K562 (cell line): Measurements from ENCODE around the gene PGAP3. TPM values are rescaled to one million over a fixed set of nuclear protein-coding genes. Genes with fewer than 3 reads are reported as not detected.

Experiments used
- ATF1 ChIP-seq, 2 experiments: fragments of 450-650 bp in 1 of 2; IDR thresholded peaks; 2 replicates each; pipeline ENCODE4 v1.6.1; 2016; ENCODE audit warnings: missing compliant biosample characterization in 1 of 2, missing genetic modification characterization in 1 of 2
- ATF4 ChIP-seq: fragments of 450-650 bp; formaldehyde crosslinking; IDR thresholded peaks from 2 replicates; pipeline ENCODE4 v1.4.0; 2022; ENCODE audit warnings: mild to moderate bottlenecking, moderate library complexity
- C11orf30 ChIP-seq: fragments of 450-650 bp; IDR thresholded peaks from 2 replicates; pipeline ENCODE4 v1.6.1; 2016; ENCODE audit warnings: low read depth, mild to moderate bottlenecking
- CBX5 ChIP-seq: IDR thresholded peaks from 2 replicates; pipeline ENCODE4 v1.6.1; 2014; ENCODE audit warnings: low read depth, borderline replicate concordance
- E2F6 ChIP-seq, 2 experiments: IDR thresholded peaks; 2 replicates each; pipeline ENCODE4 v1.6.1; 2011; ENCODE audit warnings: borderline replicate concordance in 1 of 2, control low read depth in 1 of 2, low read depth in 1 of 2, low read length in 1 of 2, mild to moderate bottlenecking in 1 of 2, mixed read lengths in 1 of 2, moderate library complexity in 1 of 2; ENCODE audit not compliant: insufficient read depth in 1 of 2, insufficient read length in 1 of 2, poor library complexity in 1 of 2, severe bottlenecking in 1 of 2; ENCODE audit errors: extremely low read depth in 1 of 2
- JUND ChIP-seq, 2 experiments: IDR thresholded peaks; 2 replicates in 1 of 2; 3 replicates in 1 of 2; pipeline ENCODE4 v1.6.1; 2011; ENCODE audit warnings: borderline replicate concordance in 2 of 2, low read depth in 2 of 2, low read length in 2 of 2, improper control_type of control experiment in 1 of 2, missing biosample characterization in 1 of 2, missing genetic modification characterization in 1 of 2, missing genetic modification reagents in 1 of 2
- MAX ChIP-seq: sonication (generic); formaldehyde crosslinking; IDR thresholded peaks from 2 replicates; pipeline ENCODE4 v1.9.0; 2022; ENCODE audit warnings: mild to moderate bottlenecking, missing genetic modification reagents
- MEF2A ChIP-seq: IDR thresholded peaks from 2 replicates; pipeline ENCODE4 v1.6.1; 2011; ENCODE audit warnings: low read depth, mild to moderate bottlenecking, low read length, moderate library complexity; ENCODE audit not compliant: control insufficient read depth
- MYNN ChIP-seq, 2 experiments: sonication (generic); formaldehyde crosslinking in 1 of 2; IDR thresholded peaks; 2 replicates each; pipeline versions ENCODE4 v1.5.0 to v1.6.1; 2016 to 2020; ENCODE audit warnings: antibody characterized with exemption in 1 of 2, missing genetic modification reagents in 1 of 2
- NFIC ChIP-seq: fragments of 450-650 bp; IDR thresholded peaks from 2 replicates; pipeline ENCODE4 v1.6.1; 2017; ENCODE audit warnings: mild to moderate bottlenecking, inconsistent platforms
- SOX6 ChIP-seq: fragments of 450-650 bp; IDR thresholded peaks from 2 replicates; pipeline ENCODE4 v1.6.1; 2014; ENCODE audit warnings: mild to moderate bottlenecking
- YBX1 ChIP-seq: fragments of 450-650 bp; IDR thresholded peaks from 2 replicates; pipeline ENCODE4 v1.7.1; 2016; ENCODE audit warnings: mild to moderate bottlenecking
- ZBTB7A ChIP-seq: IDR thresholded peaks from 2 replicates; pipeline ENCODE4 v1.6.1; 2011; ENCODE audit warnings: low read depth, mild to moderate bottlenecking, low read length, moderate library complexity, borderline replicate concordance; ENCODE audit not compliant: control insufficient read depth
- ZNF282 ChIP-seq: sonication (generic); formaldehyde crosslinking; IDR thresholded peaks from 2 replicates; pipeline ENCODE4 v1.8.1; 2023; ENCODE audit warnings: missing genetic modification reagents
- ZNF512 ChIP-seq: IDR thresholded peaks from 2 replicates; pipeline ENCODE4 v1.6.1; 2016; ENCODE audit warnings: missing genetic modification characterization, missing compliant biosample characterization
- ZNF717 ChIP-seq: fragments of 250-450 bp; sonication (Bioruptor Pico); IDR thresholded peaks from 2 replicates; pipeline ENCODE4 v1.5.0; 2021
- polyA plus RNA-seq, 8 experiments: library from polyadenylated mRNA; depleted of rRNA in 4 of 8; stranded (reverse) in 5 of 8; unstranded in 3 of 8; fragments of >200 nt; fragmentation: Nextera tagmentation in 2 of 8; fragmentation: Illumina TruSeq in 1 of 8; extraction: Ambion mirVana in 2 of 8; extraction: Trizol in 1 of 8; gene quantifications; 2 replicates each; pipeline versions ENCODE4 v1.2.1 to v1.2.3, GENCODE V29; 2011 to 2014; ENCODE audit warnings: inconsistent platforms in 1 of 8, missing spikeins in 1 of 8
- total RNA-seq, 7 experiments: library from RNA; depleted of rRNA in 6 of 7; stranded (reverse); fragments of >200 nt in 6 of 7; fragmentation: Illumina TruSeq in 2 of 7; extraction: Trizol in 2 of 7; gene quantifications; 2 replicates each; pipeline versions ENCODE4 v1.2.1 to v1.2.3, GENCODE V29; 2011 to 2021; ENCODE audit warnings: low replicate concordance in 1 of 7
- TF ChIP-seq, protein P1 (sequence below): fragments of 250-450 bp; sonication (Bioruptor Pico); IDR thresholded peaks from 2 replicates; pipeline ENCODE4 v1.5.0; 2020; ENCODE audit warnings: mild to moderate bottlenecking, borderline replicate concordance
- TF ChIP-seq, protein P2 (sequence below): fragments of 450-650 bp; IDR thresholded peaks from 2 replicates; pipeline ENCODE4 v1.6.1; 2016; ENCODE audit warnings: missing biosample characterization, missing genetic modification characterization

Gene PGAP3
- total and polyA plus RNA-seq, 9 of the 15 experiments (the other 6 are each of a cell fraction or from before 2014, with no cell fraction given) = 0.38 to 9.4 (median 4.5) TPM

DNA sequence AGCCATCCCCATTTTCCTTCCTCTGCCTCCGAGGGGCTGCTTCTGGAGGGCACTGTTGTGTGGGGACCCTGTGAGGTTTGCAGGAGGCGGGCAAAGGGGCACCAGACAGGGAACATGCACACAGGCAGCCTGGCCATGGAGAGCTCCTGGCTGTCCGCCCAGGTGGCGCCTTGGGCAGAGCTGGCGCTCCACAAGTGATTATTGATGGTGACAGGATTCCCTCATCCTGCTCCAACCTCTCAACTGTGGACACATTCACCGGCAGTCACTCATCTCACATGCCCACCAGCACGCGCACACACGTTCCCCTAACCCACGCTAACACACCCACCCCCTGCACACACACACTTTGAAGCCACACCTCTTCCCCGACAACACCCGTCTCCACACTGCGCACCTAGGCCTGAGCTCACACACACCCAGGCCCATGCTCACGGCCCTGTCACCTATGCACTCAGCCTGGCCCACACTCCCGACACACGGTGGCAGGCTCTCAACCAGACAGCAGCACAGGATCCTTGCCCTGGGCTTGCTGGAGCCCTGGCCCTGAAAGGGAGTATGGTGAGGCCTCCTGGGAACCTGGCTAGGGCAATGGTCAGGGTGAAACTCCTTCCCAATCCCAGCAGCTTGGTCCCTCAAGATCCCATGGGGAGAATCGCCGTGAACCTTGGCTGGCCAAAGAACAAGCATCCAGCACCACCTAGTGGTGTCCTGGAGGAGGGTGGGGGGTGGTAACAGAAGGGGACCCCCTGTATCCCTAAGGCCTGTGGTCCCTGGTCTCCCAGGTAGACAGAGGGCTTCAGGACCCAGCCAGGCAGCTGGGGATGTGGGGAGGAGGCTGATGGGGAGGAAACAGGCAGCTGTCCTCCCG lies 16.0 kb downstream of the PGAP3 start (continued):
- no peak for TF ChIP-seq ZNF717 (CRISPR knock-in tag)
- TF ChIP-seq JUND (IDR thresholded peaks at IDR 0.05; ENCODE audit: borderline replicate concordance, low read depth, low read length) = no peak
- no peak for TF ChIP-seq JUND (tag; IDR thresholded peaks at IDR 0.05; ENCODE audit: borderline replicate concordance, low read depth, low read length)
- no peak for TF ChIP-seq CBX5
- no peak for TF ChIP-seq SOX6
- TF ChIP-seq ATF1 (CRISPR knock-in tag; IDR thresholded peaks at IDR 0.05) = no peak
- no peak for TF ChIP-seq ATF1 (tag; IDR thresholded peaks at IDR 0.05)
- TF ChIP-seq ZNF512 (tag) = no peak
- no peak for TF ChIP-seq ATF4
- TF ChIP-seq, protein P1, sequence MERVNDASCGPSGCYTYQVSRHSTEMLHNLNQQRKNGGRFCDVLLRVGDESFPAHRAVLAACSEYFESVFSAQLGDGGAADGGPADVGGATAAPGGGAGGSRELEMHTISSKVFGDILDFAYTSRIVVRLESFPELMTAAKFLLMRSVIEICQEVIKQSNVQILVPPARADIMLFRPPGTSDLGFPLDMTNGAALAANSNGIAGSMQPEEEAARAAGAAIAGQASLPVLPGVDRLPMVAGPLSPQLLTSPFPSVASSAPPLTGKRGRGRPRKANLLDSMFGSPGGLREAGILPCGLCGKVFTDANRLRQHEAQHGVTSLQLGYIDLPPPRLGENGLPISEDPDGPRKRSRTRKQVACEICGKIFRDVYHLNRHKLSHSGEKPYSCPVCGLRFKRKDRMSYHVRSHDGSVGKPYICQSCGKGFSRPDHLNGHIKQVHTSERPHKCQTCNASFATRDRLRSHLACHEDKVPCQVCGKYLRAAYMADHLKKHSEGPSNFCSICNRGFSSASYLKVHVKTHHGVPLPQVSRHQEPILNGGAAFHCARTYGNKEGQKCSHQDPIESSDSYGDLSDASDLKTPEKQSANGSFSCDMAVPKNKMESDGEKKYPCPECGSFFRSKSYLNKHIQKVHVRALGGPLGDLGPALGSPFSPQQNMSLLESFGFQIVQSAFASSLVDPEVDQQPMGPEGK = no peak
- no peak for TF ChIP-seq MEF2A
- TF ChIP-seq ZNF282 = no peak
- TF ChIP-seq MAX = no peak
- 0 out of 2 replicates have a peak, but pooled peaks have one; percentile 10 for TF ChIP-seq NFIC
- TF ChIP-seq ZBTB7A = peak; percentile 97
- TF ChIP-seq, protein P2, sequence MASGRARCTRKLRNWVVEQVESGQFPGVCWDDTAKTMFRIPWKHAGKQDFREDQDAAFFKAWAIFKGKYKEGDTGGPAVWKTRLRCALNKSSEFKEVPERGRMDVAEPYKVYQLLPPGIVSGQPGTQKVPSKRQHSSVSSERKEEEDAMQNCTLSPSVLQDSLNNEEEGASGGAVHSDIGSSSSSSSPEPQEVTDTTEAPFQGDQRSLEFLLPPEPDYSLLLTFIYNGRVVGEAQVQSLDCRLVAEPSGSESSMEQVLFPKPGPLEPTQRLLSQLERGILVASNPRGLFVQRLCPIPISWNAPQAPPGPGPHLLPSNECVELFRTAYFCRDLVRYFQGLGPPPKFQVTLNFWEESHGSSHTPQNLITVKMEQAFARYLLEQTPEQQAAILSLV (tag) = no peak
- TF ChIP-seq C11orf30 = no peak
- TF ChIP-seq YBX1 = no peak
- TF ChIP-seq MYNN (IDR thresholded peaks at IDR 0.05) = 0 out of 2 replicates have a peak, but pooled peaks have one; percentile 20
- no peak for TF ChIP-seq MYNN (CRISPR knock-in tag; IDR thresholded peaks at IDR 0.05)
- TF ChIP-seq E2F6 (IDR thresholded peaks at IDR 0.05; ENCODE audit: borderline replicate concordance in 1 of 2, extremely low read depth in 1 of 2, insufficient read depth in 1 of 2, insufficient read length in 1 of 2, low read depth in 1 of 2, low read length in 1 of 2, poor library complexity in 1 of 2, severe bottlenecking in 1 of 2) = no peak
